Parathyroid adenoma (tissue), 2 donors: Measurements from ENCODE around the gene CLEC2A.

Source experiments
- H2AFZ ChIP-seq: fragments of 300-600 bp; sonication (generic); one replicate; pipeline ENCODE4 v1.7.0; 2017; ENCODE audit warnings: antibody characterized with exemption, mild to moderate bottlenecking
- H3K27ac ChIP-seq: fragments of 300-600 bp; sonication (generic); one replicate; pipeline ENCODE4 v1.7.0; 2017
- H3K27me3 ChIP-seq: fragments of 300-600 bp; sonication (generic); one replicate; pipeline ENCODE4 v1.7.0; 2017; ENCODE audit warnings: low read length; ENCODE audit not compliant: control insufficient read depth, insufficient read depth
- H3K36me3 ChIP-seq: fragments of 300-600 bp; sonication (generic); one replicate; pipeline ENCODE4 v1.7.0; 2017; ENCODE audit warnings: low read length; ENCODE audit not compliant: control insufficient read depth, insufficient read depth
- H3K4me1 ChIP-seq: fragments of 300-600 bp; sonication (generic); one replicate; pipeline ENCODE4 v1.7.0; 2017; ENCODE audit warnings: control low read depth
- H3K4me2 ChIP-seq: fragments of 300-600 bp; sonication (generic); one replicate; pipeline ENCODE4 v1.7.0; 2017; ENCODE audit warnings: low read length
- H3K4me3 ChIP-seq: fragments of 300-600 bp; sonication (generic); one replicate; pipeline ENCODE4 v1.7.0; 2017; ENCODE audit warnings: low read depth, low read length
- H3K79me2 ChIP-seq: fragments of 300-600 bp; sonication (generic); one replicate; pipeline ENCODE4 v1.7.0; 2017; ENCODE audit warnings: control low read depth
- H3K9ac ChIP-seq: fragments of 300-600 bp; sonication (generic); one replicate; pipeline ENCODE4 v1.7.0; 2017; ENCODE audit warnings: mild to moderate bottlenecking
- H3K9me3 ChIP-seq: fragments of 300-600 bp; sonication (generic); one replicate; pipeline ENCODE4 v1.7.0; 2017; ENCODE audit warnings: low read length; ENCODE audit not compliant: control insufficient read depth
- CTCF ChIP-seq: fragments of 300-600 bp; sonication (generic); IDR thresholded peaks from one replicate; pipeline ENCODE4 v1.7.0; 2017; ENCODE audit warnings: antibody characterized with exemption, mild to moderate bottlenecking
- donor health status: primary hyperparathyroidism.

Gene CLEC2A

GRCh38 chr12:9936591-9936990 is 4.4 kb upstream of the CLEC2A start:
- Histone ChIP-seq H3K27me3 (no peaks in the 10 kb centered on the region), H3K4me3 (no peak overlapping the region), H3K36me3 (no peaks in the 10 kb centered on the region), H3K9ac (no peak overlapping the region), H3K4me2 (no peak overlapping the region), H3K79me2 (no peaks in the 10 kb centered on the region), H3K9me3 (no peaks in the 10 kb centered on the region), H3K4me1 (peaks cover 2% of the 10 kb centered on the region), H3K27ac (no peak overlapping the region), H2AFZ (no peak overlapping the region)
- no peak for TF ChIP-seq CTCF

- H3K27ac ChIP-seq: no peak overlapping the region
- no peaks in the 10 kb centered on the region for H3K9me3 ChIP-seq
- H3K4me3 ChIP-seq: no peak overlapping the region
- H3K36me3 ChIP-seq: no peaks in the 10 kb centered on the region
- H3K9ac ChIP-seq: no peak overlapping the region
- H3K27me3 ChIP-seq: no peaks in the 10 kb centered on the region
- no peak for TF ChIP-seq CTCF
- no peak overlapping the region for H2AFZ ChIP-seq
- H3K79me2 ChIP-seq: no peaks in the 10 kb centered on the region
- peaks cover 2% of the 10 kb centered on the region for H3K4me1 ChIP-seq
- no peak overlapping the region for H3K4me2 ChIP-seq
Measured at GRCh38 chr12:9935026-9935425, 2.9 kb upstream of the CLEC2A start.

- Histone ChIP-seq H3K9ac (no peak overlapping the region), H3K79me2 (no peaks in the 10 kb centered on the region), H3K4me2 (no peak overlapping the region), H2AFZ (no peak overlapping the region), H3K27me3 (no peaks in the 10 kb centered on the region), H3K4me3 (no peak overlapping the region), H3K4me1 (peaks cover 2% of the 10 kb centered on the region), H3K27ac (no peak overlapping the region), H3K36me3 (no peaks in the 10 kb centered on the region), H3K9me3 (no peaks in the 10 kb centered on the region)
- TF ChIP-seq CTCF: no peak
Measured at GRCh38 chr12:9933958-9934357, 1.8 kb upstream of the CLEC2A start.

GRCh38 chr12:9931245-9931644 is 925 bp downstream of the CLEC2A start:
- Histone ChIP-seq H3K27ac (no peak overlapping the region), H2AFZ (no peak overlapping the region), H3K4me1 (peaks cover 2% of the 10 kb centered on the region), H3K4me3 (no peak overlapping the region), H3K27me3 (no peaks in the 10 kb centered on the region), H3K9me3 (no peaks in the 10 kb centered on the region), H3K9ac (no peak overlapping the region), H3K4me2 (no peak overlapping the region), H3K36me3 (no peaks in the 10 kb centered on the region), H3K79me2 (no peaks in the 10 kb centered on the region)
- TF ChIP-seq CTCF: no peak

- Histone ChIP-seq H3K79me2 (no peaks in the 10 kb centered on the region), H3K9me3 (no peaks in the 10 kb centered on the region), H3K27ac (no peak overlapping the region), H3K9ac (no peak overlapping the region), H3K4me2 (no peak overlapping the region), H2AFZ (no peak overlapping the region), H3K27me3 (no peaks in the 10 kb centered on the region), H3K4me3 (no peak overlapping the region), H3K4me1 (peaks cover 2% of the 10 kb centered on the region), H3K36me3 (no peaks in the 10 kb centered on the region)
- no peak for TF ChIP-seq CTCF
Measured at GRCh38 chr12:9928607-9929006, 3.6 kb downstream of the CLEC2A start.
